ENCODE measurements around the gene CBARP.

The CBARP gene

DNA sequence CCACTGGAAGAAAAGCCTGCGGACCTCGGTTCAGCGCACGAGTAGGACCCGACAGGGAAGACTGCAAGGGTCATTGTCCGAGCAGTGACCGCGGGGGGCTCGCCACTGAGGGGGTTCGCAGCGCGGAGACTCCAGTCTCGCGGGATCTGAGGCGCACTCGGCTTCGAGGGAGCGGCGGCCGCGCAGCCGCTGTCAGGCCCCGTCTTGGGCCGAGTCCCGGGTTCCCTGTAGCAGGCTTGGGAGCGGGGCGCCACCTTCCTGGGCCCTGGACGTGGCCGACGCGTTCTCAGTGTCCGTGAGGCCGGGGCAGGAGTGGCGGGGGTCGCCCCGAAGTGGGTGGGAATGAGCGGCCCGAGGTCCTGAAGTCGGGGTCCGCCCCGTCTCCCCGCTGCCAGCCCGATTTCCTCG, 37.1 kb upstream of the CBARP start (continued):
- TF ChIP-seq, protein P1, sequence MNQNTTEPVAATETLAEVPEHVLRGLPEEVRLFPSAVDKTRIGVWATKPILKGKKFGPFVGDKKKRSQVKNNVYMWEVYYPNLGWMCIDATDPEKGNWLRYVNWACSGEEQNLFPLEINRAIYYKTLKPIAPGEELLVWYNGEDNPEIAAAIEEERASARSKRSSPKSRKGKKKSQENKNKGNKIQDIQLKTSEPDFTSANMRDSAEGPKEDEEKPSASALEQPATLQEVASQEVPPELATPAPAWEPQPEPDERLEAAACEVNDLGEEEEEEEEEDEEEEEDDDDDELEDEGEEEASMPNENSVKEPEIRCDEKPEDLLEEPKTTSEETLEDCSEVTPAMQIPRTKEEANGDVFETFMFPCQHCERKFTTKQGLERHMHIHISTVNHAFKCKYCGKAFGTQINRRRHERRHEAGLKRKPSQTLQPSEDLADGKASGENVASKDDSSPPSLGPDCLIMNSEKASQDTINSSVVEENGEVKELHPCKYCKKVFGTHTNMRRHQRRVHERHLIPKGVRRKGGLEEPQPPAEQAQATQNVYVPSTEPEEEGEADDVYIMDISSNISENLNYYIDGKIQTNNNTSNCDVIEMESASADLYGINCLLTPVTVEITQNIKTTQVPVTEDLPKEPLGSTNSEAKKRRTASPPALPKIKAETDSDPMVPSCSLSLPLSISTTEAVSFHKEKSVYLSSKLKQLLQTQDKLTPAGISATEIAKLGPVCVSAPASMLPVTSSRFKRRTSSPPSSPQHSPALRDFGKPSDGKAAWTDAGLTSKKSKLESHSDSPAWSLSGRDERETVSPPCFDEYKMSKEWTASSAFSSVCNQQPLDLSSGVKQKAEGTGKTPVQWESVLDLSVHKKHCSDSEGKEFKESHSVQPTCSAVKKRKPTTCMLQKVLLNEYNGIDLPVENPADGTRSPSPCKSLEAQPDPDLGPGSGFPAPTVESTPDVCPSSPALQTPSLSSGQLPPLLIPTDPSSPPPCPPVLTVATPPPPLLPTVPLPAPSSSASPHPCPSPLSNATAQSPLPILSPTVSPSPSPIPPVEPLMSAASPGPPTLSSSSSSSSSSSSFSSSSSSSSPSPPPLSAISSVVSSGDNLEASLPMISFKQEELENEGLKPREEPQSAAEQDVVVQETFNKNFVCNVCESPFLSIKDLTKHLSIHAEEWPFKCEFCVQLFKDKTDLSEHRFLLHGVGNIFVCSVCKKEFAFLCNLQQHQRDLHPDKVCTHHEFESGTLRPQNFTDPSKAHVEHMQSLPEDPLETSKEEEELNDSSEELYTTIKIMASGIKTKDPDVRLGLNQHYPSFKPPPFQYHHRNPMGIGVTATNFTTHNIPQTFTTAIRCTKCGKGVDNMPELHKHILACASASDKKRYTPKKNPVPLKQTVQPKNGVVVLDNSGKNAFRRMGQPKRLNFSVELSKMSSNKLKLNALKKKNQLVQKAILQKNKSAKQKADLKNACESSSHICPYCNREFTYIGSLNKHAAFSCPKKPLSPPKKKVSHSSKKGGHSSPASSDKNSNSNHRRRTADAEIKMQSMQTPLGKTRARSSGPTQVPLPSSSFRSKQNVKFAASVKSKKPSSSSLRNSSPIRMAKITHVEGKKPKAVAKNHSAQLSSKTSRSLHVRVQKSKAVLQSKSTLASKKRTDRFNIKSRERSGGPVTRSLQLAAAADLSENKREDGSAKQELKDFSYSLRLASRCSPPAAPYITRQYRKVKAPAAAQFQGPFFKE (tag by site-specific recombination; IDR thresholded peaks at IDR 0.05; ENCODE audit: borderline replicate concordance) = 0 out of 2 replicates have a peak, but pooled peaks have one; percentile 53
- TF ChIP-seq ZSCAN16 (tag by site-specific recombination; IDR thresholded peaks at IDR 0.05) (0 out of 2 replicates have a peak, but pooled peaks have one; percentile 36), ZNF654 (tag by site-specific recombination; IDR thresholded peaks at IDR 0.05; ENCODE audit: low read depth) (no peak), ZNF335 (tag by site-specific recombination; conservative IDR thresholded peaks at IDR 0.05) (0 out of 2 replicates have a peak, but pooled peaks have one; percentile 14)

DNA sequence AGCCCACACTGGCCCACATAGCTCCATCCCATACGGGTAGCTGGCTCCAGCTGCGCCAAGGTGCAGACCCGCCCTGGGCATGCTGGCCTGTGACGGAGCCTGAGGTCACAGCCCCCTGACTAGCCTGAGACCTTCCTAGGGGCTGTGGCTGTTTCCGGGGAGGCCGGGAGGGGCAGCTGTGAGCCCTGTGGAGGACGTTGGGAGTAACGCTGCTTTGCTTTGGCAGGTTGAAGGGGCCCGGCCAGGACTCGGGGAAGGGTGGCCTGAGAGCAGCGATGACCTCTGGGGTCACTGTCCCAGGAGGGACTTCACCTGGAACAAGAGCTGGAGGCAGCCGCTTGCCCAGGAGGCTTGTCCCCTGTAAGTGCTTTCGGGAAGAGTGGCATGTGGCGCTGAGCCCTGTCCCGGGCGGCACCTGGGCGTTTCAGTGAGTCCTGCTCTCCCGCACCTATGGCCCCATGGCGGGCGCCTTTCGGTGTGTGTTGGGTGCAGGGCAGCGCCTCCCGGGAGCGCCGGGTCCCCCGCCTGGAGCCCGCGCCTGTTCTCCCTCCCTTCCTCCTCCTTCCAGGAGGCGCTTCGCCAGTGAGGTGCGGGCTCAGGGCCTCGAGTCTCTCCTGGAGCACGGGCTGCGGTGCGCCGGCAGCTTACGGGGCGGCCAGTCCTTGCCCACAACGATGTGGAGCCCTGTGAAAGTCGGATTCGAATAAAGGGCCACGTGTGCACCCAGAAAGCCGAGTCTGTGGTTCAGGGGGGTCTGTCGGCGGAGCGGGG, 36.5 kb upstream of the CBARP start:
- H3K36me3 ChIP-seq (ENCODE audit: control insufficient read depth in 2 of 2, insufficient read depth in 1 of 2, low read length in 2 of 2) = peaks cover 4 to 79% of the 10 kb centered on the region in 2 experiments; a peak in 2 of 3 replicates

More for the DNA sequence above, 36.5 kb upstream of the CBARP start:
- Histone ChIP-seq H3K4me3 (ENCODE audit: low read depth, low read length) (peak overlapping the region; percentile 44), H3K27ac (ENCODE audit: extremely low read depth, low read depth, low read length) (peak overlapping the region; percentile 98), H3K4me1 (ENCODE audit: control insufficient read depth, insufficient read depth, low read length) (peaks cover 16% of the 10 kb centered on the region), H3K9me3 (ENCODE audit: control insufficient read depth, insufficient read depth, low read depth, low read length) (no peaks in the 10 kb centered on the region)
- POLR2A ChIA-PET = interaction anchor here (0.7 to 3.4 kb wide), 6 partner anchors 9 to 81 kb away, joined by 3 to 28 read pairs (median 9); a partner anchor contains a TSS
- CTCF ChIA-PET = interaction anchor here (0.6 to 2.8 kb wide), 3 partner anchors 30 to 550 kb away, joined by 3 to 23 read pairs (median 4); no protein-coding TSS in a partner anchor
- TF ChIP-seq, protein P2, sequence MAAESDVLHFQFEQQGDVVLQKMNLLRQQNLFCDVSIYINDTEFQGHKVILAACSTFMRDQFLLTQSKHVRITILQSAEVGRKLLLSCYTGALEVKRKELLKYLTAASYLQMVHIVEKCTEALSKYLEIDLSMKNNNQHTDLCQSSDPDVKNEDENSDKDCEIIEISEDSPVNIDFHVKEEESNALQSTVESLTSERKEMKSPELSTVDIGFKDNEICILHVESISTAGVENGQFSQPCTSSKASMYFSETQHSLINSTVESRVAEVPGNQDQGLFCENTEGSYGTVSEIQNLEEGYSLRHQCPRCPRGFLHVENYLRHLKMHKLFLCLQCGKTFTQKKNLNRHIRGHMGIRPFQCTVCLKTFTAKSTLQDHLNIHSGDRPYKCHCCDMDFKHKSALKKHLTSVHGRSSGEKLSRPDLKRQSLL (tag by site-specific recombination; IDR thresholded peaks at IDR 0.05) = peak; percentile 36; the same call in 1 of the 2 replicates
- peak; percentile 54 for TF ChIP-seq ZBTB8A (tag by site-specific recombination; IDR thresholded peaks at IDR 0.05)
- TF ChIP-seq GFI1B (tag by site-specific recombination; IDR thresholded peaks at IDR 0.05) = no peak
- TF ChIP-seq BCL11B (tag by site-specific recombination; IDR thresholded peaks at IDR 0.05; ENCODE audit: low read depth) = peak; percentile 87
- TF ChIP-seq ZNF677 (tag by site-specific recombination; IDR thresholded peaks at IDR 0.05) = no peak
- TF ChIP-seq, protein P3, sequence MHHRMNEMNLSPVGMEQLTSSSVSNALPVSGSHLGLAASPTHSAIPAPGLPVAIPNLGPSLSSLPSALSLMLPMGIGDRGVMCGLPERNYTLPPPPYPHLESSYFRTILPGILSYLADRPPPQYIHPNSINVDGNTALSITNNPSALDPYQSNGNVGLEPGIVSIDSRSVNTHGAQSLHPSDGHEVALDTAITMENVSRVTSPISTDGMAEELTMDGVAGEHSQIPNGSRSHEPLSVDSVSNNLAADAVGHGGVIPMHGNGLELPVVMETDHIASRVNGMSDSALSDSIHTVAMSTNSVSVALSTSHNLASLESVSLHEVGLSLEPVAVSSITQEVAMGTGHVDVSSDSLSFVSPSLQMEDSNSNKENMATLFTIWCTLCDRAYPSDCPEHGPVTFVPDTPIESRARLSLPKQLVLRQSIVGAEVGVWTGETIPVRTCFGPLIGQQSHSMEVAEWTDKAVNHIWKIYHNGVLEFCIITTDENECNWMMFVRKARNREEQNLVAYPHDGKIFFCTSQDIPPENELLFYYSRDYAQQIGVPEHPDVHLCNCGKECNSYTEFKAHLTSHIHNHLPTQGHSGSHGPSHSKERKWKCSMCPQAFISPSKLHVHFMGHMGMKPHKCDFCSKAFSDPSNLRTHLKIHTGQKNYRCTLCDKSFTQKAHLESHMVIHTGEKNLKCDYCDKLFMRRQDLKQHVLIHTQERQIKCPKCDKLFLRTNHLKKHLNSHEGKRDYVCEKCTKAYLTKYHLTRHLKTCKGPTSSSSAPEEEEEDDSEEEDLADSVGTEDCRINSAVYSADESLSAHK (tag by site-specific recombination; IDR thresholded peaks at IDR 0.05) = peak; percentile 8; the same call in 1 of the 2 replicates
- 0 out of 2 replicates have a peak, but pooled peaks have one; percentile 5 for TF ChIP-seq GLIS1 (tag by site-specific recombination; IDR thresholded peaks at IDR 0.05)
- TF ChIP-seq, protein P4, sequence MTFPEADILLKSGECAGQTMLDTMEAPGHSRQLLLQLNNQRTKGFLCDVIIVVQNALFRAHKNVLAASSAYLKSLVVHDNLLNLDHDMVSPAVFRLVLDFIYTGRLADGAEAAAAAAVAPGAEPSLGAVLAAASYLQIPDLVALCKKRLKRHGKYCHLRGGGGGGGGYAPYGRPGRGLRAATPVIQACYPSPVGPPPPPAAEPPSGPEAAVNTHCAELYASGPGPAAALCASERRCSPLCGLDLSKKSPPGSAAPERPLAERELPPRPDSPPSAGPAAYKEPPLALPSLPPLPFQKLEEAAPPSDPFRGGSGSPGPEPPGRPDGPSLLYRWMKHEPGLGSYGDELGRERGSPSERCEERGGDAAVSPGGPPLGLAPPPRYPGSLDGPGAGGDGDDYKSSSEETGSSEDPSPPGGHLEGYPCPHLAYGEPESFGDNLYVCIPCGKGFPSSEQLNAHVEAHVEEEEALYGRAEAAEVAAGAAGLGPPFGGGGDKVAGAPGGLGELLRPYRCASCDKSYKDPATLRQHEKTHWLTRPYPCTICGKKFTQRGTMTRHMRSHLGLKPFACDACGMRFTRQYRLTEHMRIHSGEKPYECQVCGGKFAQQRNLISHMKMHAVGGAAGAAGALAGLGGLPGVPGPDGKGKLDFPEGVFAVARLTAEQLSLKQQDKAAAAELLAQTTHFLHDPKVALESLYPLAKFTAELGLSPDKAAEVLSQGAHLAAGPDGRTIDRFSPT (tag by site-specific recombination; IDR thresholded peaks at IDR 0.05) = peak; percentile 59

Measured in HEK293 (cell line).